Astrocyte of the cerebellum (primary cell): ENCODE results near the gene CDH12.

Experiments
- DNase-seq: peaks from one replicate; pipeline ENCODE4 v3.0.0-alpha.2; 2011; ENCODE audit warnings: low read depth
- H3K4me3 ChIP-seq: 2 replicates; pipeline ENCODE4 v1.5.1; 2011; ENCODE audit warnings: mild to moderate bottlenecking, low read depth, low read length, moderate library complexity
- in situ Hi-C: cut with HindIII; loops from 2 replicates; pipeline ENCODE4 v1.10.0; 2017; ENCODE audit warnings: low sequenced_read_pairs
- TF ChIP-seq, protein P1 (sequence below): IDR thresholded peaks from 2 replicates; pipeline ENCODE4 v1.5.1; 2012; ENCODE audit warnings: low read length, low read depth, moderate library complexity, mild to moderate bottlenecking; ENCODE audit errors: missing control alignments

CDH12 gene

DNA sequence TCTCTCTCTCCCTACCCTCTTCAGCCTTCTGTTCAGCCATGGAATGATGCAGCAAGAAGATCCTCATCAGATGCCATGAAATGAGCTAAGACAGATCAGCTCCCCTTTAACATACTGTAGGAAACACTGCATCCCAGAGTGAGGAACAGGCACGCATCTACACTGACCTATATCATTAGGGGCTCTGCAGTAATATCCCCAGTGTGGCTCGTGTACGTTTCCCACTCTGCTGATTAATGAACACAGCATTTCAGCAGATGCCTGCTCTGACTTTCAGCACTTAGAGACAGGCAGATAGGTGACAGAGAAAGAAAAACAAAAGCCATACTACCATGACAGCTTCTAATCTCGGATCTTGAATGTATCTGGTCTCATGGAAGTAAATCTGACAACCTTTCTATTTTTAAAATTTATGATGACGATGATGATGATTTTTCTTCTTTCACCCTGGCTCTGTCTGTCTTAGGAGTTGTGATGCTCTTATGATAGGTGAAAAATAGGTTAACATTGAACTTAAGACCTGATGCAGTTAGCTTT, 750.3 kb downstream of the CDH12 start:
- in situ Hi-C loops: no loop called here
- no peak for DNase-seq
- H3K4me3 ChIP-seq: no peak overlapping the region
- TF ChIP-seq, protein P1, sequence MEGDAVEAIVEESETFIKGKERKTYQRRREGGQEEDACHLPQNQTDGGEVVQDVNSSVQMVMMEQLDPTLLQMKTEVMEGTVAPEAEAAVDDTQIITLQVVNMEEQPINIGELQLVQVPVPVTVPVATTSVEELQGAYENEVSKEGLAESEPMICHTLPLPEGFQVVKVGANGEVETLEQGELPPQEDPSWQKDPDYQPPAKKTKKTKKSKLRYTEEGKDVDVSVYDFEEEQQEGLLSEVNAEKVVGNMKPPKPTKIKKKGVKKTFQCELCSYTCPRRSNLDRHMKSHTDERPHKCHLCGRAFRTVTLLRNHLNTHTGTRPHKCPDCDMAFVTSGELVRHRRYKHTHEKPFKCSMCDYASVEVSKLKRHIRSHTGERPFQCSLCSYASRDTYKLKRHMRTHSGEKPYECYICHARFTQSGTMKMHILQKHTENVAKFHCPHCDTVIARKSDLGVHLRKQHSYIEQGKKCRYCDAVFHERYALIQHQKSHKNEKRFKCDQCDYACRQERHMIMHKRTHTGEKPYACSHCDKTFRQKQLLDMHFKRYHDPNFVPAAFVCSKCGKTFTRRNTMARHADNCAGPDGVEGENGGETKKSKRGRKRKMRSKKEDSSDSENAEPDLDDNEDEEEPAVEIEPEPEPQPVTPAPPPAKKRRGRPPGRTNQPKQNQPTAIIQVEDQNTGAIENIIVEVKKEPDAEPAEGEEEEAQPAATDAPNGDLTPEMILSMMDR: no peak

DNA sequence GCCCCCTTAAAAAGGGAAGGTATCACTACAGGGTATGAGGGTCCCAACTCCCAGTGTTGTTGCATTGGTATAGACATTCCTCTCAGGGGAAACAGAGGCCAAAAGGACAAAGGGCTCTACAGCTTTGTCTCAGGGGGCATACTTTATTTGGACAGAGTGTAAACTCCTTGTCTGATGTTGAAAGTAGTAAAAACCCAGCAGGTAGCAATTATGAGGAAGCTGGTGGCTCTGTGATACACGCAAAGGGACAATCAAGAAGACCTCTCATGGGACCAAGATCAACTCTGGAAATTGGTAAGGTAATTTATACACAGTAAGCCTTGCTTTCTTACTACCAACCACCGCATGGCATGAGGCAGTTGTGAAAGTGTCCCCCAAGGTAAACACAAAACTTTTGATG, 764.6 kb downstream of the CDH12 start:
- in situ Hi-C loops: no loop called here
- H3K4me3 ChIP-seq: no peak overlapping the region
- TF ChIP-seq, protein P1: no peak
- no peak for DNase-seq

DNA sequence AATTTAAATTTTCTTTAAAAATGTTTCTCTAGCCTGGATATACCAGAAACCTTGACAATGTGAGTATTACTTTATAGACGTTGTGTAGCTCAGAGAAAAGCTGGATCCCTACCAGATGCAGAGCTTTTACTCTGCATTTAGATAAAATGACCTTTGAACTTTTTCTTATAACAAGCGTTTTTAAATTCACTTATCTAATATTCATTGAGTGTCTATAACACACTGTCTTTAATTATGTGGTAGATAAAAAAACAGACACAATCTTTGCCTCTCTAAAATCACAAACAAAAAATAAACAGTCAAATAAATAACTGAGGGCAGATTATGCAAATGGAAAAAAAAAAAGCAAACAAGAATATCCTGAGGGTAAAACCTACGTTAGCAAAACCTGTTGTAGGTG, 773.6 kb downstream of the CDH12 start:
- H3K4me3 ChIP-seq: no peak overlapping the region
- in situ Hi-C loops: no loop called here
- TF ChIP-seq, protein P1: no peak
- DNase-seq: no peak

DNA sequence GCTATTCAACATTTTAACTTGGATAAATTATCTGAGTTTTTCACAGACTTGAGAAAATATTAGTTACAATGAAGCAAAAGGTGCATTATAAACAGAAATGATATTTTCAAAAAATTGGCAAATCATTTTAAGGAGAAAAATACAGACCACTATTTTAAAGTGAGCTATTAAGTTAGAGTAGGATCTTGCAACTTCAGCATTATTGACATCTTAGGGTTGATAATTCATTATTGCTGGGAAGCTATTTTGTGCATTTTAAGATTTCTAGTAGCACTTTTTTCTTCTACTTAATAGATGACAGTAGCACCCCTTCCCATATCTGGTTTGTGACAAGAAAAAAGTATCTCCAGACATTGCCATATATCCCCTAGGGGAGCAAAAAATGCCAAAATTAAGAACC, 774.1 kb downstream of the CDH12 start:
- DNase-seq: no peak
- in situ Hi-C loops: no loop called here
- TF ChIP-seq, protein P1: no peak
- H3K4me3 ChIP-seq: no peak overlapping the region

DNA sequence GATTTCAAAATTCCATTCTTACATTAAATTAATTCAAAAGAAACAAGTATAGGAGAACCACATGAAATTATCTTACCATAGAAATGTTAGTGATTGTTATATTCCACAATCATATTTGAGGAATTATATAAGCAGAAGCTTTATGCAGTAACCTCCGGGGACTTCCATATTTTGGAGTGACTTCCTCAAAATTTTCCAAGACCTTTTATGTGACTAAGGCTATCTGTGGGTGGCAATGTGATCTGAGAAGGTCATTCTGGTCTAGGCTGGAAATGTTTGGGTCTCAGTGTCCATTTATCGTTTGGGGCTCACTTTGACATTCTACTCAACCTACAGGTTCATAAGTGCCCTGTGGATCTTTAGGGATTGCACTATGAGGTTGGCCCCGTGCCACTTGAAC, 776.6 kb downstream of the CDH12 start:
- DNase-seq: no peak
- no peak overlapping the region for H3K4me3 ChIP-seq
- TF ChIP-seq, protein P1: no peak
- in situ Hi-C loops: no loop called here

DNA sequence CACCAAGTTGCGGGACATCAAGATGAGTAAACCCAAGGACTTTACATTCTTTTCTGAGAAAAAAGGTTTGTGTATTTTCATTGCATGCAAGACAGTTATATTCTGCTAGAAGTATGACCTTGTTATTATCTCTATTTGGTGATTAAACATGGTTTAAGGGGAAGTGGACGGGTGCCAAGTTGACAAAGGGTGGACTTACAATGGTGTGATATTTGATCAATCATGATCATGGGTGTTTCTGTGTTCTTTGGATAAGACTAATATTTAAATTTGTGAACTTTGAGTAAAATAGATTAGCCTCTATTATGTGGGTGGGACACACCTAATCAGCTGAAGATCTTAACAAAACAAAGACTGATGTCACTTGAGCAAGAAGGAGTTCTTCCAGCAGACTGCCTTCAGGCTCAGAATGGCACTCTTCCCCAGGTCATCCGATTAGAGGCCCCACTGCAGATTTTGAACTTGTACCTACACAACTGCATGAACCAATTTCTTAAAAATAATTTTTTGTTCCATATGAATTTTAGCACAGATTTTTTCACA, 782.9 kb downstream of the CDH12 start:
- TF ChIP-seq, protein P1: no peak
- in situ Hi-C loops: no loop called here
- H3K4me3 ChIP-seq: no peak overlapping the region
- no peak for DNase-seq
